ENCODE results near the gene AP3B2.

GRCh38 chr15:82663186-82663600 lies 46.5 kb downstream of the AP3B2 start:
- TF ChIP-seq, protein P1, sequence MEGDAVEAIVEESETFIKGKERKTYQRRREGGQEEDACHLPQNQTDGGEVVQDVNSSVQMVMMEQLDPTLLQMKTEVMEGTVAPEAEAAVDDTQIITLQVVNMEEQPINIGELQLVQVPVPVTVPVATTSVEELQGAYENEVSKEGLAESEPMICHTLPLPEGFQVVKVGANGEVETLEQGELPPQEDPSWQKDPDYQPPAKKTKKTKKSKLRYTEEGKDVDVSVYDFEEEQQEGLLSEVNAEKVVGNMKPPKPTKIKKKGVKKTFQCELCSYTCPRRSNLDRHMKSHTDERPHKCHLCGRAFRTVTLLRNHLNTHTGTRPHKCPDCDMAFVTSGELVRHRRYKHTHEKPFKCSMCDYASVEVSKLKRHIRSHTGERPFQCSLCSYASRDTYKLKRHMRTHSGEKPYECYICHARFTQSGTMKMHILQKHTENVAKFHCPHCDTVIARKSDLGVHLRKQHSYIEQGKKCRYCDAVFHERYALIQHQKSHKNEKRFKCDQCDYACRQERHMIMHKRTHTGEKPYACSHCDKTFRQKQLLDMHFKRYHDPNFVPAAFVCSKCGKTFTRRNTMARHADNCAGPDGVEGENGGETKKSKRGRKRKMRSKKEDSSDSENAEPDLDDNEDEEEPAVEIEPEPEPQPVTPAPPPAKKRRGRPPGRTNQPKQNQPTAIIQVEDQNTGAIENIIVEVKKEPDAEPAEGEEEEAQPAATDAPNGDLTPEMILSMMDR (IDR thresholded peaks at IDR 0.05) = no peak
- TF ChIP-seq POLR2A (IDR thresholded peaks at IDR 0.05) = no peak

All from testis (tissue), 2 donors.